Stomach (tissue), 9 donors: Measurements from ENCODE around the gene INTS1. TPM values are rescaled to one million over a fixed set of nuclear protein-coding genes. Genes with fewer than 3 reads are reported as not detected.
"Not testable (repeated sequence)": the region's sequence is repeated elsewhere in the genome, so short reads cannot be mapped to it uniquely, and the experiment has no call there.

Experiments
- DNase-seq, 2 donors: peaks; one replicate each; pipeline versions ENCODE4 v3.0.0 to v3.0.0-alpha.2; 2013 to 2019
- H3K27ac ChIP-seq, 5 donors: fragments of 200-600 bp in 4 of 5; sonication (generic) in 4 of 5; one replicate each; pipeline ENCODE4 v1.5.1; 2013 to 2019; ENCODE audit warnings: mild to moderate bottlenecking in 1 of 5, moderate library complexity in 1 of 5
- H3K27me3 ChIP-seq, 3 donors: fragments of 200-600 bp; sonication (generic); one replicate each; pipeline ENCODE4 v1.5.1; 2017 to 2019; ENCODE audit warnings: mixed run types in 1 of 3
- H3K36me3 ChIP-seq, 4 donors: fragments of 200-600 bp; sonication (generic); 1 replicate in 3 of 4; 2 replicates in 1 of 4; pipeline ENCODE4 v1.5.1; 2016 to 2019
- H3K4me1 ChIP-seq, 4 donors: fragments of 200-600 bp; sonication (generic); one replicate each; pipeline ENCODE4 v1.5.1; 2016 to 2019
- H3K4me3 ChIP-seq, 4 donors: fragments of 200-600 bp; sonication (generic) in 3 of 4; one replicate each; pipeline ENCODE4 v1.5.1; 2016 to 2019; ENCODE audit warnings: mild to moderate bottlenecking in 1 of 4
- H3K9me3 ChIP-seq, 4 donors: fragments of 200-600 bp; sonication (generic); one replicate each; pipeline ENCODE4 v1.5.1; 2016 to 2019
- EP300 ChIP-seq: sonication (generic); formaldehyde crosslinking; IDR thresholded peaks from one replicate; pipeline ENCODE4 v1.6.1; 2017; ENCODE audit warnings: antibody characterized with exemption
- POLR2A ChIP-seq, 4 donors: fragments of 450-650 bp; IDR thresholded peaks; one replicate each; pipeline ENCODE4 v1.6.1; 2016; ENCODE audit warnings: antibody characterized with exemption in 4 of 4, control low read depth in 2 of 4, mild to moderate bottlenecking in 1 of 4, moderate library complexity in 1 of 4
- POLR2AphosphoS5 ChIP-seq, 3 donors: sonication (generic); formaldehyde crosslinking; IDR thresholded peaks; one replicate each; pipeline ENCODE4 v1.6.1; 2016; ENCODE audit warnings: antibody characterized with exemption in 3 of 3
- WGBS, 5 donors: extraction: QIAGEN DNeasy Blood & Tissue Kit in 3 of 5; methylation state at CpG; one replicate each; pipeline versions ENCODE4 v1.1.5 to v1.1.7; 2013 to 2018; 5-methylcytosine and 5-hydroxymethylcytosine counted together
- intact Hi-C: fragments of 100-400 bp; cut with DNase I; formaldehyde crosslinking; loops from one replicate; pipeline ENCODE4 v1.15.1; 2023; ENCODE audit warnings: low total_unique reads
- polyA plus RNA-seq, 3 donors: library from polyadenylated mRNA; stranded (reverse); fragments of 200-250 nt; gene quantifications; one replicate each; pipeline ENCODE4 v1.2.3, GENCODE V29; 2013
- total RNA-seq, 5 donors: library from RNA; depleted of rRNA; stranded (reverse); fragments of >200 nt; gene quantifications; one replicate each; pipeline versions ENCODE4 v1.1.0 to v1.2.3, GENCODE V29; 2014 to 2016
- TF ChIP-seq, protein P1 (sequence below), 7 experiments: fragments of 450-650 bp in 4 of 7; fragments of 200-600 bp in 3 of 7; sonication (generic) in 3 of 7; IDR thresholded peaks; one replicate each; pipeline ENCODE4 v1.5.1; 2016 to 2019; ENCODE audit warnings: antibody characterized with exemption in 7 of 7, control low read depth in 2 of 7, mild to moderate bottlenecking in 1 of 7
- donor health status: healthy with polysubstance abuse.
- donor health status: Bipolar disorder and iron deficiency.
- donor health status: healthy.

INTS1 gene
- total and polyA plus RNA-seq, 8 donors: 24.4 to 724 (median 56.2) TPM

- Histone ChIP-seq H3K4me3 (no peak overlapping the region), H3K36me3 (no peaks in the 10 kb centered on the region), H3K9me3 (peaks cover 0 to 4% (median 2%) of the 10 kb centered on the region in 4 donors), H3K27ac (no peak overlapping the region), H3K4me1 (no peaks in the 10 kb centered on the region), H3K27me3 (peaks cover 0 to 18% (median 4%) of the 10 kb centered on the region in 3 donors)
- no peak for DNase-seq
- WGBS, 5 donors: 73 to 84% (median 78%) methylated on average over 11 of the region's 11 CpGs
- TF ChIP-seq POLR2AphosphoS5 (IDR thresholded peaks at IDR 0.05) (no peak), POLR2A (IDR thresholded peaks at IDR 0.05) (no peak), EP300 (no peak)
- TF ChIP-seq, protein P1, sequence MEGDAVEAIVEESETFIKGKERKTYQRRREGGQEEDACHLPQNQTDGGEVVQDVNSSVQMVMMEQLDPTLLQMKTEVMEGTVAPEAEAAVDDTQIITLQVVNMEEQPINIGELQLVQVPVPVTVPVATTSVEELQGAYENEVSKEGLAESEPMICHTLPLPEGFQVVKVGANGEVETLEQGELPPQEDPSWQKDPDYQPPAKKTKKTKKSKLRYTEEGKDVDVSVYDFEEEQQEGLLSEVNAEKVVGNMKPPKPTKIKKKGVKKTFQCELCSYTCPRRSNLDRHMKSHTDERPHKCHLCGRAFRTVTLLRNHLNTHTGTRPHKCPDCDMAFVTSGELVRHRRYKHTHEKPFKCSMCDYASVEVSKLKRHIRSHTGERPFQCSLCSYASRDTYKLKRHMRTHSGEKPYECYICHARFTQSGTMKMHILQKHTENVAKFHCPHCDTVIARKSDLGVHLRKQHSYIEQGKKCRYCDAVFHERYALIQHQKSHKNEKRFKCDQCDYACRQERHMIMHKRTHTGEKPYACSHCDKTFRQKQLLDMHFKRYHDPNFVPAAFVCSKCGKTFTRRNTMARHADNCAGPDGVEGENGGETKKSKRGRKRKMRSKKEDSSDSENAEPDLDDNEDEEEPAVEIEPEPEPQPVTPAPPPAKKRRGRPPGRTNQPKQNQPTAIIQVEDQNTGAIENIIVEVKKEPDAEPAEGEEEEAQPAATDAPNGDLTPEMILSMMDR (IDR thresholded peaks at IDR 0.05): no peak
- intact Hi-C loops: no loop called here
Measured at GRCh38 chr7:1521456-1521855, 17.3 kb upstream of the INTS1 start.

DNA sequence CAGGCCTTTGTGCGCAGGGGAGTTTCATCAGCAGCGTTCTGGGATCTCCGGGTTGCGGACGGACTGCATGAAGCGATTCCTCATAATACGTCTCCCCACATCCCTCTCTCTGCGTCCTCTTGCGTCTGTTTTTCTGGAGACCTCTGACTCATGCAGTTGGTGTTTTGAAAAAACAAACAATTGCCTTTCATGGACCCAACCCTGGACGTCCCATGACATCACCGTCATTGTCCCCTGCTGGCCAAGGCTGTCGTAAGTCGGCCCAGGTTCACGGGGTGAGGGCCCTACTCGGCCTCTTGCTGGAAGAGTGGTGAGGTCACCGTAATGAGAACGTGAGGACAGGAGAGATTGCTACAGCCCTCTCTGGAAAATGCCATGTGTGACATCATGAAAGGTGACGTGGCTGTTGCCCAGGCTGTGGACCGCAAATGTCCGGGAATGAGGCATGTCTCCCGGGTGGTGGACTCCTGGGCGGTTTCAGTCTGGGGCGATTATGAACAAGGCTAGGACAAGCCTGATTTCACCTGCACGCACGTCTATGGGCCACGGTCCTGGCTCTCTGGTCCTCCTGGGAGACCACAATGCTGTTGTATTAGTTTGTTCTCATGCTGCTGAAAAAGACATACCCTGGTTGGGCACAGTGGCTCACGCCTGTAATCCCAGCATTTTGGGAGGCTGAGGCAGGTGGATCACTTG is 16.5 kb upstream of the INTS1 start:
- TF ChIP-seq, protein P1 (IDR thresholded peaks at IDR 0.05): no peak
- TF ChIP-seq POLR2A (IDR thresholded peaks at IDR 0.05): no peak
- Histone ChIP-seq H3K4me3 (no peak overlapping the region), H3K27me3 (peaks cover 0 to 17% (median 4%) of the 10 kb centered on the region in 3 donors), H3K27ac (peak overlapping the region in 2 of 5 donors; percentile 26 to 27), H3K36me3 (no peaks in the 10 kb centered on the region), H3K9me3 (peaks cover 0 to 4% (median 2%) of the 10 kb centered on the region in 4 donors), H3K4me1 (no peaks in the 10 kb centered on the region)
- no peak for DNase-seq
- 67 to 78% (median 72%) methylated on average over 25 to 27 of the region's 27 CpGs for WGBS, 5 donors
- intact Hi-C loops: no loop called here

GRCh38 chr7:1519322-1519922 is 15.2 kb upstream of the INTS1 start:
- H3K4me3 ChIP-seq, H3K4me1 ChIP-seq, H3K27ac ChIP-seq, H3K36me3 ChIP-seq, H3K9me3 ChIP-seq, DNase-seq, intact Hi-C loops: not testable (repeated sequence)
- peaks cover 0 to 21% (median 4%) of the 10 kb centered on the region in 3 donors for H3K27me3 ChIP-seq
- 85 to 92% (median 87%) methylated on average over 12 of the region's 12 CpGs for WGBS, 5 donors

DNA sequence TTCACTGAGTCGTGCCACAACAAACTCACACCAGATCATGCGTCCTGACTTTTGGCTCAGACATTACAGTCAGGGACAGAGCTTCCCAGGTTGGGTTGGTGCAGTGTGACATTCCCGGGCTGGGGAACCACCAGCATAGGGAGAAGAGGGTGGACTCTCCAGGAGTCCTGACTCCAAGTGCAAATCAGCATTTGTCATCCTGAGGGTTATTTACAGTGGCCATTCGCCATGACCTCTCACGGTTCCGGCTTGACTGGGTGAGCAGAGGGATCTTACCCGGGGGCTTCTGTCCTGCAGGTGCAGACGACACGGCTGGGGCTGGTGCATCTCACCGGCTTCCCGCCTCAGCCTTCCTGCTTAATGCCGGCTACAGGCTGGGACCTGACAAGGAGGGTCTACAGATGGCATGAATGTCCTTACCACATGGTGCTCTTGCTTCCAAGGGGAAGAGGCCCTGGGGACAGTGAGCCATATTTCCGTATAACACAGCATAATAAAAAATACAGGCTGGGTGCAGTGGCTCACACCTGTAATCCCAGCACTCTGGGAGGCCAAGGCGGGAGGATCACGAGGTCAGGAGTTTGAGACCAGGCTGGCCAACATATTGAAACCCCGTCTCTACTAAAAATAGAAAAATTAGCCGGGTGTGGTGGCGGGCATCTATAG is 12.5 kb upstream of the INTS1 start:
- Histone ChIP-seq H3K27ac (no peak overlapping the region), H3K36me3 (no peaks in the 10 kb centered on the region), H3K27me3 (peaks cover 0 to 12% (median 0%) of the 10 kb centered on the region in 3 donors), H3K4me3 (no peak overlapping the region), H3K4me1 (peaks cover 0 to 17% (median 4%) of the 10 kb centered on the region in 4 donors), H3K9me3 (peaks cover 0 to 4% (median 2%) of the 10 kb centered on the region in 4 donors)
- 56 to 79% (median 64%) methylated on average over 15 to 18 of the region's 18 CpGs for WGBS, 5 donors
- no peak for DNase-seq
- intact Hi-C loops: no loop called here
- TF ChIP-seq, protein P1 (IDR thresholded peaks at IDR 0.05): no peak
- no peak for TF ChIP-seq EP300
- no peak for TF ChIP-seq POLR2AphosphoS5 (IDR thresholded peaks at IDR 0.05)
- no peak for TF ChIP-seq POLR2A (IDR thresholded peaks at IDR 0.05)

DNA sequence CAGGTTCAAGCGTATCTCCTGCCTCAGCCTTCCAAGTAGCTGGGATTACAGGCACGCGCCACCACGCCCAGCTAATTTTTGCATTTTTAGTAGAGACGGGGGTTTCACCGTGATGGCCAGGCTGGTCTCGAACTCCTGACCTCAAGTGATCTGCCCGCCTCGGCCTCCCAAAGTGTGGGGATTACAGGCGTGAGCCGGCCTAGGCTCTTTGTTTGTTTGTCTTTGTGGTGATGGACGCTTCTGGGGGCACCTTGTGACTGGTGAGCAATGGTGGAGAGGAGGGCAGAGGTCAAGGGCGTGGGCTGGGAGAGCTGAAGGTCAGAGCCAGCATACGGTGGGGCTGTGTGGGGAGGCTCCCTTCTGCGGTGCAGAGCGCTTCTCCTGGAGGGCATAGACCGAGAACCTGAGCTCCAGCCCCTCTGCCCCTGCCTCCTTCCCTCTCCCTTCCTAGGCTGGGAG is 11.3 kb upstream of the INTS1 start:
- H3K9me3 ChIP-seq, H3K27ac ChIP-seq, H3K36me3 ChIP-seq, H3K4me3 ChIP-seq, DNase-seq, intact Hi-C loops: not testable (repeated sequence)
- peaks cover 0 to 17% (median 4%) of the 10 kb centered on the region in 4 donors for H3K4me1 ChIP-seq
- 63 to 76% (median 70%) methylated on average over 16 to 17 of the region's 17 CpGs for WGBS, 5 donors
- peaks cover 0 to 16% (median 0%) of the 10 kb centered on the region in 3 donors for H3K27me3 ChIP-seq
